GM06990 (cell line): ENCODE measurements around the gene LAMA3.

Experiments
- DNase-seq: peaks from one replicate; pipeline ENCODE4 v3.0.0-alpha.2; 2011; ENCODE audit not compliant: insufficient read length; ENCODE audit errors: extremely low read depth
- H3K27me3 ChIP-seq: replicated peaks from 2 replicates; pipeline ENCODE4 v1.6.0; 2011; ENCODE audit warnings: low read length; ENCODE audit not compliant: control insufficient read depth, insufficient read depth
- H3K36me3 ChIP-seq: 2 replicates; pipeline ENCODE4 v1.5.1; 2011; ENCODE audit warnings: low read length; ENCODE audit not compliant: control insufficient read depth, insufficient read depth
- H3K4me3 ChIP-seq: replicated peaks from 2 replicates; pipeline ENCODE4 v1.5.1; 2011; ENCODE audit warnings: low read depth, mild to moderate bottlenecking, control low read depth, low read length
- CTCF ChIP-seq: IDR thresholded peaks from 2 replicates; pipeline ENCODE4 v1.5.1; 2011; ENCODE audit warnings: low read length, control low read depth, mild to moderate bottlenecking, inconsistent platforms; ENCODE audit not compliant: insufficient read depth, poor library complexity, severe bottlenecking

Gene LAMA3

GRCh38 chr18:23721696-23722480 is 32.6 kb downstream of the LAMA3 start:
- no peak for TF ChIP-seq CTCF
- no peak for DNase-seq
- Histone ChIP-seq H3K36me3 (no peaks in the 10 kb centered on the region), H3K27me3 (no peaks in the 10 kb centered on the region), H3K4me3 (no peak overlapping the region)

GRCh38 chr18:23722646-23723045 is 33.4 kb downstream of the LAMA3 start:
- no peak for TF ChIP-seq CTCF

GRCh38 chr18:23723121-23723520 is 33.9 kb downstream of the LAMA3 start:
- Histone ChIP-seq H3K4me3 (no peak overlapping the region), H3K36me3 (no peaks in the 10 kb centered on the region), H3K27me3 (no peaks in the 10 kb centered on the region)
- DNase-seq: no peak
- TF ChIP-seq CTCF: no peak

More at GRCh38 chr18:23722646-23723045, 33.4 kb downstream of the LAMA3 start:
- no peaks in the 10 kb centered on the region for H3K36me3 ChIP-seq
- H3K4me3 ChIP-seq: no peak overlapping the region
- no peaks in the 10 kb centered on the region for H3K27me3 ChIP-seq
- DNase-seq: no peak

- no peak for DNase-seq
- H3K36me3 ChIP-seq: no peaks in the 10 kb centered on the region
- TF ChIP-seq CTCF: no peak
- H3K4me3 ChIP-seq: no peak overlapping the region
- no peaks in the 10 kb centered on the region for H3K27me3 ChIP-seq
These were observed 35.4 kb downstream of the LAMA3 start for GRCh38 chr18:23724681-23725080.

GRCh38 chr18:23725351-23725750 is 36.1 kb downstream of the LAMA3 start:
- H3K27me3 ChIP-seq: no peaks in the 10 kb centered on the region
- no peak for TF ChIP-seq CTCF
- no peaks in the 10 kb centered on the region for H3K36me3 ChIP-seq
- DNase-seq: no peak
- H3K4me3 ChIP-seq: no peak overlapping the region
